GM18519 (cell line): ENCODE measurements around the gene RDH5.

Experiments used
- ATAC-seq: cut with Tn5 transposase; IDR thresholded peaks from one replicate; pipeline ENCODE4 v1.9.1; 2021; ENCODE audit warnings: mild to moderate bottlenecking, moderate library complexity; ENCODE audit not compliant: unreplicated experiment, low FRiP score

RDH5 gene, protein sequence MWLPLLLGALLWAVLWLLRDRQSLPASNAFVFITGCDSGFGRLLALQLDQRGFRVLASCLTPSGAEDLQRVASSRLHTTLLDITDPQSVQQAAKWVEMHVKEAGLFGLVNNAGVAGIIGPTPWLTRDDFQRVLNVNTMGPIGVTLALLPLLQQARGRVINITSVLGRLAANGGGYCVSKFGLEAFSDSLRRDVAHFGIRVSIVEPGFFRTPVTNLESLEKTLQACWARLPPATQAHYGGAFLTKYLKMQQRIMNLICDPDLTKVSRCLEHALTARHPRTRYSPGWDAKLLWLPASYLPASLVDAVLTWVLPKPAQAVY

GRCh38 chr12:55720071-55720564, at the start of gene RDH5:
Gene RDH5 (plus strand): TSS chr12:55720393. CDS start chr12:55721185, 792 bp downstream.
- ATAC-seq: no peak

GRCh38 chr12:55671746-55672145, 48.4 kb upstream of the RDH5 start:
- ATAC-seq: no peak

DNA sequence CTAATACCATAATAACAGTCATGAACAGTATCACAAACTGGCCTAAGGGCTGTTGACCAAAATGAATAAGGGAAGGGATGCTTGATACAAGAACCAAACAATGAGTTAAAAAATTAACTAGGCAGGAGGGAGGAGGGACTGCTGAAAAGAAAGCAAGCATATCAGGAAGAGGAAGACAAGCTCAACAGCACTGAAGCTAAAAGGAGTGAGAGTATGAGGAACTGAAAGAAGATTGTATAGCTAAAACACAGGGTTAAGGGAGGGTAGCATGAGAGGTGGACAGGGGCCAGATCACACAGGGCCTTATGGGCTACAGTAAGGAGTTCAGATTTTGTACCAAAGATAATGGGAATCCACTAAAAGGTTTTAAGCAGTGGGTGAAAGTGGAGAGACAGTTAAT, 46.6 kb upstream of the RDH5 start:
- ATAC-seq: peak; percentile 98

- ATAC-seq: no peak
These were observed 44.5 kb upstream of the RDH5 start for GRCh38 chr12:55675666-55676065.

- no peak for ATAC-seq
These were observed 43.5 kb upstream of the RDH5 start for GRCh38 chr12:55676707-55677106.

GRCh38 chr12:55679691-55680090, 40.5 kb upstream of the RDH5 start:
- no peak for ATAC-seq

DNA sequence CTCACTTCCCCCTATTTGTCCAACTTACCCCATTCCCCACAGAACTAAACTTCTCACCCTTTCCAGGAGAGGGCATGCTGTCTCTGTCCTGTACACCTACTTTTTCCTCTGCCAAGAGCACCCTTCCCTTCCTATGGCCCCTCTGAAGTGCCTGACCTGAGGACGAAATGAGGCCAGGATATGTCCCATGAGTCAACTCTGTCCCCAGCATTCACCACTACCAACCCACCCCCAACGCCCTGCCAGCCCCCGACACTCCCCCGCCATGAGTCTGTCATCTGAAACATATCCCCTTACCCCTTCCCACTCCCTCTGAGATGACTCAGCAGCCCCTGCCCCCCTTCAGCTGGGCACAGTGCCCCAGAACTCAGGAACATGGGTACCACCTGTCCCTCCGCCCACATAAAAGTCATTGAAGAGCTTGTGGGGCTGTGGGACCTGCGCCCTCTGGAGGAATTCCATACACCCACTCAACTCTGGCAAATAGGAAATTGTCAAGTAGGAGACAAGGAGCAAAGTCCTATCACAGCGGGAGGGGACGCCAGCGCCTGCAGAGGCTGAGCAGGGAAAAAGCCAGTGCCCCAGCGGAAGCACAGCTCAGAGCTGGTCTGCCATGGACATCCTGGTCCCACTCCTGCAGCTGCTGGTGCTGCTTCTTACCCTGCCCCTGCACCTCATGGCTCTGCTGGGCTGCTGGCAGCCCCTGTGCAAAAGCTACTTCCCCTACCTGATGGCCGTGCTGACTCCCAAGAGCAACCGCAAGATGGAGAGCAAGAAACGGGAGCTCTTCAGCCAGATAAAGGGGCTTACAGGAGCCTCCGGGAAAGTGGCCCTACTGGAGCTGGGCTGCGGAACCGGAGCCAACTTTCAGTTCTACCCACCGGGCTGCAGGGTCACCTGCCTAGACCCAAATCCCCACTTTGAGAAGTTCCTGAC, 38.8 kb upstream of the RDH5 start:
- ATAC-seq: no peak

DNA sequence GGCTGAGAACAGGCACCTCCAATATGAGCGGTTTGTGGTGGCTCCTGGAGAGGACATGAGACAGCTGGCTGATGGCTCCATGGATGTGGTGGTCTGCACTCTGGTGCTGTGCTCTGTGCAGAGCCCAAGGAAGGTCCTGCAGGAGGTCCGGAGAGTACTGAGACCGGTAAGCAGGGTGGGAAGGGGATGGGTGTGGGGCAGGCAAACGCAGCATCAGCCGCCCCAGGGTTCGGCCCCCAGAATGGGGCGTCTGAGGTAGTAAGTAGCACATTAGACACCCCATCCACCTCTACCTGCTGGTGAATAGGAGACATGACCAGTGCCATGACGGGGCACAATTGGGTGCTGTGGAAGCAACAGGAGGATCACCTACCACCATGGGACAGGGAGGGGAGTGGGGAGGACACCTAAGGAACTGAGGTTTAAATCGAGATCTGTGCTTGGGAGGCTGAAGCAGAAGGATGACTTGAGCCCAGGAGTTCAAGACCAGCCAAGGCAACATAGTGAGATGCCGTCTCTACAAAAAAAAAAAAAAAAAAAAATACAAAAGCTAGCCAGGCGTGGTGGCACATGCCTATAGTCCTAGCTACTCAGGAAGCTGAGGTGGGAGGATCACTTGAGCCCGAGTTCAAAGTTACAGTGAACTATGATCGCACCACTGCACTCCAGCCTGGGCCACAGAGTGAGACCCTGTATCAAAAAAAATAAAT, 38.0 kb upstream of the RDH5 start:
- ATAC-seq: no peak

- ATAC-seq: no peak
These were observed 36.5 kb upstream of the RDH5 start for GRCh38 chr12:55683676-55684075.

- no peak for ATAC-seq
These were observed 35.3 kb upstream of the RDH5 start for GRCh38 chr12:55684761-55685370.

DNA sequence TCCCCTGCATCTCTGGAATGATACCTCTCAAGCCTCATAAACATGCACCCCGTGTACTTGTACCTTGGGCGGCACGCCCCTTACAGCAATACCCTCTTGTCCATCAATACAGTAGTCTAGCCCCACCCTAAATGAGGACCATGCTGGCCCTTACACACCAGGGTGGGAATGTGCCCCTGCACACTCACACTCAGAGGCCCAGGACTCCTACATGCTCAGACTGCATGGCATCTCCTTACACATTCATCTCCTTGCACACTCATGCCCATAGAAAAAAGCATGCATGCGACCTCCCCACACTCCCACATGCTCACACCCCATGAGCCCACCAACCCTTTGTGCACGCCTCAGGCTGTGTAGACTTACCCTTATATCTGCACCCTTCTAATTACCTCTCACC, 34.5 kb upstream of the RDH5 start:
- no peak for ATAC-seq

- ATAC-seq: no peak
These were observed 33.7 kb upstream of the RDH5 start for GRCh38 chr12:55686366-55687010.

DNA sequence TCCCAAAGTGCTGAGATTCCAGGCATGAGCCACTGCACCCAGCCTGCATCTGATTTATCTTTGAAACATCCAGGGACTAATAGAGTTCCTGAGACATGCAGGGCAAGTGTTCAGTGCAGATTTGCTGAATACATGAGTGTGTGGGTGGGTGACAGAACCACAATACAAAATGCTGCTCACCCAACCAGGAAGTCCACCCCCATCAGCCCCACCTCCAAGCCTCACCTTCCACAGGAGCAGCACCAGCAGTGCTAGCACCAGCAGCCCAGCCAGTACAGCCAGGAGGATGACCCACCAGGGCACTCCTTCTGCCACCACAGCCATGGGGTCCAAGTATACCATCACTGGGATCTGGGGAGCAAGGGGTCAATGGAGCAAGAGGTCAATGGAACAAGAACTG, 32.4 kb upstream of the RDH5 start:
- no peak for ATAC-seq

DNA sequence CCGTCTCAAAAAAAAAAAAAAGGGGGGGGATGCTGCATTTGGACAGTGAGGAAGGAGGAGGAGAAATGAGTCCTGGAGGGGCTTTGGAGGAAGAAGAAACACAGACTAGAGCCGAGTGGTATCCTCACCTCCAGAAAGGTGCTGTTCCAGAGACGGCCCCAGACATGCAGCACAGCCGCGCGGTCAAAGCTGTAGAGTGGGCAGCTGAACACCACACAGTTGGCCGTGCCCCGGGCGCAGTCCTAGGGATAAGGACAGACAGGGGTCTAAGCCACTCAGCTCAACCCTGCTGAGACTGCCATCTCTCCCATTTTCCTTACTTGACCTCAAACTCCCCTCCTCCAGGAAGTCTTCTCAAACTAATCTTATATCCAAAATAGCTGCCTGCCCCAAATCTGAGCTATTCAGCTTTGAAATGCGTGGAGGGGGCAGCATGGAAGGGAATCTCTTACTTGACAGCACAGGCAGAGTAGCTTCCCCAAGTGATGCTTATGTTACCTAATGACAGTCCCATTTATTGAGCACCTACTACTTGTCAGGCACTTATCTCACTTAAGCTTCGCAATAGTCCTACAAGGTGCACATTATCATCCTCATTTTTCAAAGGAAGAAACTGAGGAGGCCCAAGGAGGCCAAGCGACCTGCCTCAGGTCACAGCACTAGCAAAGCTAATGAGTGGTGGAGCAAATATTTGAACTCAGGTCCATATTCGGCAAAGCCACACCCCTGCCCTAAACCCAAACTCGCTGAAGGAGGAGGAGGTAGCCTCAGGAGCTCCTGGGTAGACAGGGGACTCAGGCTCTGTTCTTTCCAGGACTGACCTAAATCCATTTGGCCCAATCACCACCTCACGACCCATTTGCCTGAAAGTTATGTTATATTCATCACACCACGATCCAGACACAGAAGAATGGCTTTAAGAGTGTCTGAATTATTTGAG, 31.2 kb upstream of the RDH5 start:
- ATAC-seq: no peak

DNA sequence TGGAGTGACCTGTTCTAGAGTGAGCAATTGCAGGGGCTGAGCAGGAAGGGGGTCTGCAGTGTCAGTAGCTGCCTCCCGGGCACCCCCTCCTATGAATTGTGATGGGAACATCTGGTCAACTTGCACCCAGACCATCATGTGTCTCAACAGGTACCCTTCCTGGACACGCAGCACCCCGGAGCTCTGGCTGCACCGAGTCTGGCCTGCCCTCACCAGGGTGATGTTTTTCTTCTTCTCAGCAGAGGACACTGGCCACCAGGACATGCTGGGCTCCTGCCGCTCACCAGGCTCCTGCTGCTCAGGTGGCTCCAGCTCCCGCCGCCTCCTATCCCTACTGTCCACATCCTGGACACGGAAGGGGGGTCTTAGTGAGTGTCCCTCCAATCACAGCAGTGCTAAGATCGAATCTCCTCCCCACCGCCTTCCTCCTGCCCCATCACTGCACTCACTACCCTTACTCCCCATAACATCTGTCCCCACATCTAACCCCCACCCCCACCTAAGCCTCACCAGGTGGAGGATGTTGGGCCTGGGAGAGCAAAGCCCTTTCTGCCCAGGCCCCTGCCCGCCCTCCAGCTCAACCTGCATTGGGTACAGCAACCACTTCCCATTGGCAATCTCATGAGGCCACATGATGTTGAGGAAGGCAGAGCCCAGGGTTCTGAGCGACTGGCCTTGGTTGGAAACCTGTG, 27.4 kb upstream of the RDH5 start:
- ATAC-seq: no peak

- ATAC-seq: no peak
These were observed 26.6 kb upstream of the RDH5 start for GRCh38 chr12:55693323-55694187.

DNA sequence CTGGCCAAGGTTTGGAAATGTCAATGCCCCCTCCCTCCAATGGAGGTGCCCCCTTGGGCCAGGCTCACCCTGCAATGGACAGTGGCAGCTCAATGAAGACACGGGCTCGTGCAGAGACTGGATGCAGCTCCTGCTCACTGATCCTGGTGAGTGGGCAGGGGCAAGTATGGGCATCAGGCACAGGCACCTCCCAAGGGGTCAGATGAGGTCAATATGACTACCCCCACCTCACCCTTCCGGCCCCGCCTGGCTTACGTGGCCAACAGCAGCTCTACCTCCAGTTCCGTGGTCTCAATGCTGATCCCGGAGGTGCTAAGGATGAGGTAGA, 26.0 kb upstream of the RDH5 start:
- no peak for ATAC-seq

DNA sequence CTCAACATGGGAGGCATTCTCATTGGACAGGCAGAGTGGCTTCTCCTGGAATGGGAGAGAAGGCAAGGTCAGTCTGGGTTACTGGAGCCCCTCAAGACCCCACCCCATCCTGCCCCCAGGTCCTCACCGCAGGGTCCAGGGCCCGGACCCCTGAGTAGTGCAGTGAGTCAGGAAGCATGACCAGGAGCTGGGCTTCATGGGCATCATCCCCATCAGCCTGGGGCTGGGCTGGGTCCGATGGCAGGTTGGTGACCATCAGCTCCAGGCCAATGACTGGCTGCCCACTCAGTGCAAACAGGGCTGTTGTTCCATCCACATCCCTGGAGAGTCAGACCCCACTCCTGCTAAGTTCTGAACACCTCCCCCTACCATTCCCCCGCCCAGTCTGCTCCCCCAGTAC, 25.5 kb upstream of the RDH5 start:
- no peak for ATAC-seq
